Measurements from ENCODE around the gene VIPR2.
"Not testable (repeated sequence)": the region's sequence is repeated elsewhere in the genome, so short reads cannot be mapped to it uniquely, and the experiment has no call there.

Gene VIPR2

GRCh38 chr7:159140170-159140910 lies 4.3 kb downstream of the VIPR2 start:
- DNase-seq (ENCODE audit: low read depth in 2 of 2), result no peak

- no peak for DNase-seq (ENCODE audit: low read depth in 2 of 2)
These were observed 5.0 kb downstream of the VIPR2 start for GRCh38 chr7:159139639-159140038.

GRCh38 chr7:159139202-159139601 lies 5.5 kb downstream of the VIPR2 start:
- DNase-seq (ENCODE audit: low read depth in 2 of 2), result no peak

GRCh38 chr7:159138508-159138907 lies 6.2 kb downstream of the VIPR2 start:
- DNase-seq (ENCODE audit: low read depth in 2 of 2), result no peak

- no peak for DNase-seq (ENCODE audit: low read depth in 2 of 2)
These were observed 6.8 kb downstream of the VIPR2 start for GRCh38 chr7:159137906-159138305.

- no peak for DNase-seq (ENCODE audit: low read depth in 2 of 2)
These were observed 7.8 kb downstream of the VIPR2 start for GRCh38 chr7:159136846-159137245.

GRCh38 chr7:159136442-159136841 lies 8.2 kb downstream of the VIPR2 start:
- no peak for DNase-seq (ENCODE audit: low read depth in 2 of 2)

GRCh38 chr7:159136013-159136412 lies 8.7 kb downstream of the VIPR2 start:
- DNase-seq (ENCODE audit: low read depth in 2 of 2), result no peak

- not testable (repeated sequence) for DNase-seq (ENCODE audit: low read depth in 2 of 2)
These were observed 11.8 kb downstream of the VIPR2 start for GRCh38 chr7:159132670-159133443.

- no peak for DNase-seq (ENCODE audit: low read depth in 2 of 2)
These were observed 13.8 kb downstream of the VIPR2 start for GRCh38 chr7:159130820-159131219.

GRCh38 chr7:159130199-159130775 lies 14.4 kb downstream of the VIPR2 start:
- DNase-seq (ENCODE audit: low read depth in 2 of 2), result no peak

GRCh38 chr7:159128767-159129166 lies 15.9 kb downstream of the VIPR2 start:
- DNase-seq (ENCODE audit: low read depth in 2 of 2), result no peak

- no peak for DNase-seq (ENCODE audit: low read depth in 2 of 2)
These were observed 16.7 kb downstream of the VIPR2 start for GRCh38 chr7:159127691-159128642.

GRCh38 chr7:159126311-159127260 lies 18.1 kb downstream of the VIPR2 start:
- no peak for DNase-seq (ENCODE audit: low read depth in 2 of 2)

- no peak for DNase-seq (ENCODE audit: low read depth in 2 of 2)
These were observed 18.8 kb downstream of the VIPR2 start for GRCh38 chr7:159125955-159126270.

GRCh38 chr7:159125104-159125954 lies 19.3 kb downstream of the VIPR2 start:
- DNase-seq (ENCODE audit: low read depth in 2 of 2), result no peak

- not testable (repeated sequence) for DNase-seq (ENCODE audit: low read depth in 2 of 2)
These were observed 20.9 kb downstream of the VIPR2 start for GRCh38 chr7:159123793-159124192.

GRCh38 chr7:159123294-159123693 lies 21.4 kb downstream of the VIPR2 start:
- DNase-seq (ENCODE audit: low read depth in 2 of 2), result not testable (repeated sequence)

- no peak for DNase-seq (ENCODE audit: low read depth in 2 of 2)
These were observed 22.4 kb downstream of the VIPR2 start for GRCh38 chr7:159122276-159122675.

- no peak for DNase-seq (ENCODE audit: low read depth in 2 of 2)
These were observed 23.2 kb downstream of the VIPR2 start for GRCh38 chr7:159121476-159121875.

Data from stimulated activated CD8-positive, alpha-beta memory T cell treated with anti-CD3 and anti-CD28 coated beads, Interleukin-2, amount 100 ng/mL, for 1 hour (primary cell).